Cerebellar cortex (tissue), 1 donor: ENCODE data around the gene AEN.

Experiments
- DNase-seq: peaks from one replicate; pipeline ENCODE4 v3.0.0-alpha.2; 2015; ENCODE audit warnings: low spot score

Gene AEN

GRCh38 chr15:88620995-88621772 is at the start of gene AEN:
Gene AEN, plus strand, starts transcription at chr15:88621340. Its CDS starts 4,870 bp downstream, at chr15:88626210.
- peak; percentile 96 for DNase-seq

- no peak for DNase-seq
Measured at GRCh38 chr15:88571852-88572259, 49.3 kb upstream of the AEN start.

GRCh38 chr15:88574077-88574476 is 47.1 kb upstream of the AEN start:
- no peak for DNase-seq

GRCh38 chr15:88574655-88575054 is 46.5 kb upstream of the AEN start:
- no peak for DNase-seq

- no peak for DNase-seq
Measured at GRCh38 chr15:88579322-88579721, 41.8 kb upstream of the AEN start.

GRCh38 chr15:88580532-88580931 is 40.6 kb upstream of the AEN start:
- no peak for DNase-seq

- DNase-seq = peak; percentile 43
Measured at GRCh38 chr15:88586401-88587162, 34.6 kb upstream of the AEN start.

GRCh38 chr15:88590759-88591158 is 30.4 kb upstream of the AEN start:
- no peak for DNase-seq

GRCh38 chr15:88591384-88591783 is 29.8 kb upstream of the AEN start:
- DNase-seq = no peak

- DNase-seq = peak; percentile 63
Measured at GRCh38 chr15:88603885-88604284, 17.3 kb upstream of the AEN start.

GRCh38 chr15:88604381-88605188 is 16.6 kb upstream of the AEN start:
- DNase-seq = peak; percentile 55

- DNase-seq = peak; percentile 69
Measured at GRCh38 chr15:88605189-88606069, 15.7 kb upstream of the AEN start.

- peak; percentile 43 for DNase-seq
Measured at GRCh38 chr15:88606070-88606794, 14.9 kb upstream of the AEN start.

GRCh38 chr15:88607951-88608350 is 13.2 kb upstream of the AEN start:
- no peak for DNase-seq

GRCh38 chr15:88608607-88609181 is 12.4 kb upstream of the AEN start:
- DNase-seq = no peak

GRCh38 chr15:88609344-88610090 is 11.6 kb upstream of the AEN start:
- no peak for DNase-seq

- no peak for DNase-seq
Measured at GRCh38 chr15:88610701-88611231, 10.4 kb upstream of the AEN start.

GRCh38 chr15:88612186-88612796 is 8.8 kb upstream of the AEN start:
- no peak for DNase-seq
